CD14-positive monocyte (primary cell): Measurements from ENCODE around the gene PDCD4. TPM values are rescaled to one million over a fixed set of nuclear protein-coding genes. Genes with fewer than 3 reads are reported as not detected.

ENCODE experiments used
- DNase-seq, 3 donors: peaks; one replicate each; pipeline ENCODE4 v3.0.0-alpha.2; 2011 to 2022
- H2AFZ ChIP-seq: 2 replicates; pipeline ENCODE4 v1.6.0; 2012; ENCODE audit warnings: mild to moderate bottlenecking, low read depth, low read length, inconsistent platforms; ENCODE audit not compliant: insufficient read depth, poor library complexity, severe bottlenecking
- H3K27ac ChIP-seq, 2 donors: 1 replicate in 1 of 2; 2 replicates in 1 of 2; pipeline ENCODE4 v1.5.1; 2012 to 2013; ENCODE audit warnings: low read length in 2 of 2, control low read depth in 1 of 2, inconsistent platforms in 1 of 2, low read depth in 1 of 2, mild to moderate bottlenecking in 1 of 2
- H3K27me3 ChIP-seq, 2 donors: one replicate each; pipeline versions ENCODE4 v1.6.0 to v1.6.1; 2011 to 2013; ENCODE audit warnings: low read length in 2 of 2; ENCODE audit not compliant: control insufficient read depth in 2 of 2, insufficient read depth in 2 of 2
- H3K36me3 ChIP-seq, 2 donors: replicated peaks in 1 of 2; 1 replicate in 1 of 2; 2 replicates in 1 of 2; pipeline versions ENCODE4 v1.5.1 to v1.6.1; 2012 to 2013; ENCODE audit warnings: low read length in 2 of 2, control low read depth in 1 of 2, inconsistent platforms in 1 of 2, mild to moderate bottlenecking in 1 of 2; ENCODE audit not compliant: insufficient read depth in 2 of 2, control insufficient read depth in 1 of 2
- H3K4me1 ChIP-seq, 2 donors: 1 replicate in 1 of 2; 2 replicates in 1 of 2; pipeline versions ENCODE4 v1.5.1 to v1.6.1; 2012 to 2013; ENCODE audit warnings: low read length in 2 of 2, control low read depth in 1 of 2, inconsistent platforms in 1 of 2, mild to moderate bottlenecking in 1 of 2, moderate library complexity in 1 of 2; ENCODE audit not compliant: insufficient read depth in 2 of 2, control insufficient read depth in 1 of 2
- H3K4me2 ChIP-seq: replicated peaks from 2 replicates; pipeline ENCODE3; 2012; ENCODE audit warnings: low read length, moderate library complexity, mild to moderate bottlenecking; ENCODE audit not compliant: poor library complexity, severe bottlenecking; ENCODE audit errors: extremely low read depth
- H3K4me3 ChIP-seq, 3 experiments: fragments of 200-600 bp in 1 of 3; sonication (generic) in 1 of 3; replicated peaks in 1 of 3; 1 replicate in 2 of 3; 2 replicates in 1 of 3; pipeline ENCODE4 v1.5.1; 2011 to 2013; ENCODE audit warnings: low read length in 3 of 3, mild to moderate bottlenecking in 3 of 3, control low read depth in 2 of 3, low read depth in 2 of 3, inconsistent platforms in 1 of 3, moderate library complexity in 1 of 3
- H3K79me2 ChIP-seq: 2 replicates; pipeline ENCODE4 v1.6.0; 2012; ENCODE audit warnings: mild to moderate bottlenecking, control low read depth, inconsistent platforms, low read length, moderate library complexity; ENCODE audit not compliant: insufficient read depth
- H3K9ac ChIP-seq: 2 replicates; pipeline ENCODE4 v1.6.0; 2017; ENCODE audit warnings: low read length, mild to moderate bottlenecking; ENCODE audit not compliant: insufficient read depth, poor library complexity, severe bottlenecking
- H3K9me3 ChIP-seq, 2 donors: replicated peaks in 1 of 2; 1 replicate in 1 of 2; 2 replicates in 1 of 2; pipeline versions ENCODE4 v1.5.1 to v1.6.1; 2012 to 2013; ENCODE audit warnings: low read length in 2 of 2, control low read depth in 1 of 2; ENCODE audit not compliant: control insufficient read depth in 1 of 2, insufficient read depth in 1 of 2
- H4K20me1 ChIP-seq: 2 replicates; pipeline ENCODE4 v1.6.0; 2012; ENCODE audit warnings: mild to moderate bottlenecking, low read length, control low read depth, moderate library complexity; ENCODE audit not compliant: insufficient read depth
- H3K27ac Mint-ChIP-seq, 7 donors: one replicate each; pipeline ENCODE4 v1.8.0; 2020; ENCODE audit warnings: mild to moderate bottlenecking in 7 of 7, mixed read lengths in 7 of 7, moderate library complexity in 6 of 7, inconsistent platforms in 2 of 7
- H3K27me3 Mint-ChIP-seq, 3 donors: one replicate each; pipeline ENCODE4 v1.8.0; 2021 to 2022; ENCODE audit warnings: low read depth in 3 of 3, mild to moderate bottlenecking in 3 of 3, mixed read lengths in 3 of 3, moderate library complexity in 3 of 3, inconsistent platforms in 1 of 3
- H3K36me3 Mint-ChIP-seq, 2 donors: one replicate each; pipeline ENCODE4 v1.8.0; 2020; ENCODE audit warnings: mixed read lengths in 2 of 2, inconsistent platforms in 1 of 2, mild to moderate bottlenecking in 1 of 2
- H3K4me1 Mint-ChIP-seq: one replicate; pipeline ENCODE4 v1.8.0; 2020; ENCODE audit warnings: mild to moderate bottlenecking, mixed read lengths
- H3K4me3 Mint-ChIP-seq, 2 donors: one replicate each; pipeline ENCODE4 v1.8.0; 2020; ENCODE audit warnings: mild to moderate bottlenecking in 2 of 2, mixed read lengths in 2 of 2, moderate library complexity in 1 of 2
- H3K9me3 Mint-ChIP-seq, 7 donors: one replicate each; pipeline ENCODE4 v1.8.0; 2020 to 2022; ENCODE audit warnings: mixed read lengths in 7 of 7, mild to moderate bottlenecking in 6 of 7, moderate library complexity in 6 of 7, inconsistent platforms in 2 of 7
- WGBS: methylation state at CpG from one replicate; pipeline ENCODE4 v1.1.5; 2013; ENCODE audit warnings: missing lambda C conversion rate; ENCODE audit not compliant: insufficient coverage; 5-methylcytosine and 5-hydroxymethylcytosine counted together
- intact Hi-C, 2 donors: fragments of 100-400 bp; cut with micrococcal nuclease; formaldehyde crosslinking; loops; one replicate each; pipeline versions ENCODE4 v1.15.0 to v1.15.1; 2023
- polyA plus RNA-seq, 3 donors: library from polyadenylated mRNA; depleted of rRNA in 1 of 3; unstranded in 2 of 3; stranded (reverse) in 1 of 3; fragments of 300-500 nt in 2 of 3; fragments of >200 nt in 1 of 3; fragmentation: Illumina TruSeq in 2 of 3; gene quantifications; 1 replicate in 2 of 3; 2 replicates in 1 of 3; pipeline ENCODE4 v1.2.3, GENCODE V29; 2012 to 2021
- TF ChIP-seq, protein P1 (sequence below): fragments of 200-600 bp; IDR thresholded peaks from one replicate; pipeline ENCODE4 v1.8.0; 2022; ENCODE audit warnings: antibody characterized with exemption, mild to moderate bottlenecking

Gene PDCD4
- polyA plus RNA-seq, 3 donors, result 39.8 to 53.4 (median 48.6) TPM

DNA sequence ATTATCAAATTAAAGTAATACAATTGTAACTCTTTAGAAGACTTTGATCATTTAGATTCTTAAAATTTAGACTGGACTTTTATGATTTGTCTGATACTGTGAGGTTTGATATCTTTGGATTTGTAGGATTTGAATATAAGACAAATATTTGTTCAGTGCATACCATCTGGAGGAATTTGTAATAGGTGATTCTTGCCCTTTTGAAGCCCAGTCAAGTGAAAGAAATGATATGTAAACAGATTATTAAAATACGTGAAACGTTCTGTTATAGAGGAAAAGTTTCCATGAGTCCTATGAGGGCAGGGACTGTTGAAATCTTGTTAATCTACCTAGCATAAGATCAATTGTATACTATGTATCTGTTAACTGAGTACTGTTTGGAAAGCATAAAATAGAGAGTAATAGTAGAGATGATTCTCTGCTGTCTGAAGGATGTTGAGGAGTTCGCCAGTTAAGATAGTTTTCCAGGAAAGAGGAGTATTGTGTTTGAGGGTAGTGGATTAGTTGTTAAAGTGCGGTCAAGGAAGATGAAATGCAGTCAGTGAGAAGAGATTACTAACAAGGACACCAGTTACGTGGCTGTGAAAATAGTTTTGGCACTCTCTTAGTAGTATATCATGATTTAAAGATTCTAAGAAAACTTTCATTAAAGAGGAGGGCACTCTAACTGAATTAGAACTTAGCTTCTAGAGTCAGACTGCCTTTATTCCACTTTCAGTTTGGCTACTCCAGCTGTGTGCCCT, 14.4 kb downstream of the PDCD4 start:
- no peaks in the 10 kb centered on the region for H3K4me1 Mint-ChIP-seq

DNA sequence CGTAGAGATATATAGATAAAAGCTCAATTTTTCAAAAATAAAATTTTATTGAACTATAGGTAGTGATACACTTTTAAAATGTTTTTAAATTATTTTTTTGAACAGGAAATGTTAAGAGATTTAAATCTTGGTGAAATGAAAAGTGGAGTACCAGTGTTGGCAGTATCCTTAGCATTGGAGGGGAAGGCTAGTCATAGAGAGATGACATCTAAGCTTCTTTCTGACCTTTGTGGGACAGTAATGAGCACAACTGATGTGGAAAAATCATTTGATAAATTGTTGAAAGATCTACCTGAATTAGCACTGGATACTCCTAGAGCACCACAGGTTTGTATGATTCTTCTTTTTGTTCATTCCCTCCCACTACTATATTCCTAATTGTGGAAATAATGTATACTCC, 15.8 kb downstream of the PDCD4 start:
- no peaks in the 10 kb centered on the region for H3K27me3 ChIP-seq
- Mint-ChIP-seq H3K27ac (peak overlapping the region in 1 of 7 donors; percentile 58), H3K4me3 (no peak overlapping the region), H3K36me3 (peaks cover 73 to 81% of the 10 kb centered on the region in 2 donors), H3K4me1 (no peaks in the 10 kb centered on the region), H3K9me3 (no peaks in the 10 kb centered on the region), H3K27me3 (no peaks in the 10 kb centered on the region)
- H3K9ac ChIP-seq, result no peak overlapping the region
- TF ChIP-seq, protein P1, sequence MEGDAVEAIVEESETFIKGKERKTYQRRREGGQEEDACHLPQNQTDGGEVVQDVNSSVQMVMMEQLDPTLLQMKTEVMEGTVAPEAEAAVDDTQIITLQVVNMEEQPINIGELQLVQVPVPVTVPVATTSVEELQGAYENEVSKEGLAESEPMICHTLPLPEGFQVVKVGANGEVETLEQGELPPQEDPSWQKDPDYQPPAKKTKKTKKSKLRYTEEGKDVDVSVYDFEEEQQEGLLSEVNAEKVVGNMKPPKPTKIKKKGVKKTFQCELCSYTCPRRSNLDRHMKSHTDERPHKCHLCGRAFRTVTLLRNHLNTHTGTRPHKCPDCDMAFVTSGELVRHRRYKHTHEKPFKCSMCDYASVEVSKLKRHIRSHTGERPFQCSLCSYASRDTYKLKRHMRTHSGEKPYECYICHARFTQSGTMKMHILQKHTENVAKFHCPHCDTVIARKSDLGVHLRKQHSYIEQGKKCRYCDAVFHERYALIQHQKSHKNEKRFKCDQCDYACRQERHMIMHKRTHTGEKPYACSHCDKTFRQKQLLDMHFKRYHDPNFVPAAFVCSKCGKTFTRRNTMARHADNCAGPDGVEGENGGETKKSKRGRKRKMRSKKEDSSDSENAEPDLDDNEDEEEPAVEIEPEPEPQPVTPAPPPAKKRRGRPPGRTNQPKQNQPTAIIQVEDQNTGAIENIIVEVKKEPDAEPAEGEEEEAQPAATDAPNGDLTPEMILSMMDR, result no peak
- peaks cover 91 to 99% of the 10 kb centered on the region in 2 donors for H3K36me3 ChIP-seq
- peaks cover 62% of the 10 kb centered on the region for H4K20me1 ChIP-seq
- H3K4me2 ChIP-seq, result no peak overlapping the region
- no peak overlapping the region for H2AFZ ChIP-seq
- intact Hi-C loops, result no loop called here
- H3K4me3 ChIP-seq, result no peak overlapping the region
- no peaks in the 10 kb centered on the region for H3K4me1 ChIP-seq
- peaks cover 12% of the 10 kb centered on the region for H3K79me2 ChIP-seq
- no peak overlapping the region for H3K27ac ChIP-seq
- no peak for DNase-seq
- WGBS, result no CpG with 5 or more reads among the region's 1 CpG
- H3K9me3 ChIP-seq, result no peaks in the 10 kb centered on the region

More for the DNA sequence above, 14.4 kb downstream of the PDCD4 start:
- no peaks in the 10 kb centered on the region for H3K9me3 Mint-ChIP-seq
- Histone ChIP-seq H3K36me3 (peaks cover 94 to 99% of the 10 kb centered on the region in 2 donors), H3K27ac (peak overlapping the region in 1 of 2 donors; percentile 45), H3K4me3 (no peak overlapping the region), H3K9me3 (no peaks in the 10 kb centered on the region), H2AFZ (no peak overlapping the region), H3K27me3 (no peaks in the 10 kb centered on the region), H4K20me1 (peaks cover 69% of the 10 kb centered on the region), H3K79me2 (peaks cover 26% of the 10 kb centered on the region), H3K9ac (no peak overlapping the region), H3K4me1 (no peaks in the 10 kb centered on the region), H3K4me2 (no peak overlapping the region)
- 100% methylated on average over 2 of the region's 5 CpGs for WGBS
- DNase-seq, result no peak
- TF ChIP-seq, protein P1, result no peak
- peaks cover 76 to 81% of the 10 kb centered on the region in 2 donors for H3K36me3 Mint-ChIP-seq
- H3K27ac Mint-ChIP-seq, result peak overlapping the region in 1 of 7 donors; percentile 11
- no peaks in the 10 kb centered on the region for H3K27me3 Mint-ChIP-seq
- intact Hi-C loops, result no loop called here
- no peak overlapping the region for H3K4me3 Mint-ChIP-seq
